Measurements from ENCODE around the gene SYNE1.

- no peak for TF ChIP-seq CTCF (IDR thresholded peaks at IDR 0.05; ENCODE audit: low read depth, low read length, missing input control)
- no peak for TF ChIP-seq REST (IDR thresholded peaks at IDR 0.05)
- no peak for TF ChIP-seq RXRA (IDR thresholded peaks at IDR 0.05)
Measured at GRCh38 chr6:152212437-152212836, 424.7 kb downstream of the SYNE1 start.
